Measurements from ENCODE around the gene CCDC27. TPM values are rescaled to one million over a fixed set of nuclear protein-coding genes. Genes with fewer than 3 reads are reported as not detected.

CCDC27 gene
- total RNA-seq, 6 donors from 2014 or later, result not detected

DNA sequence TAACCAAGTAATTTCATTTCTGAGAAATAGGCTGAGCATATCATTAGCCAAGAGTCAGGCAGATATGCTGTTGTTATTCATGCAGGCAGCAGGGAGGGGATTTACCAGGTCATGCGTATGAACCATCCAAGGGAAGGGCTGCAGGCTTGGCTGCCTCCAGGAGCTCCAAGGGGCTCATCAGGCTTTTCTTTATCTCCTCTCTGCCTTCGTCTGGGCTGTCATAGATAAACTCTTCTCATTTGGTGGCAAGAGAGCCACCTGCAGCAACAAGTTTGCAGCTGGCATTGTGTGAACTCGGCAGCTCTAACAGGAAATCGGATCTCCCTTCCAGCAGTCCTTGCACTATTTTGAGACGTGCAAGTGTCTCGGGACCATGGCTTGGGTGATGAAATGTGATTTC is 7.5 kb downstream of the CCDC27 start:
- Histone ChIP-seq H3K9me3 (no peaks in the 10 kb centered on the region), H3K4me3 (no peak overlapping the region), H3K27ac (no peak overlapping the region), H3K4me1 (no peaks in the 10 kb centered on the region), H3K36me3 (no peaks in the 10 kb centered on the region), H3K27me3 (no peaks in the 10 kb centered on the region)
- no peak for TF ChIP-seq POLR2AphosphoS5 (IDR thresholded peaks at IDR 0.05)
- TF ChIP-seq, protein P1, sequence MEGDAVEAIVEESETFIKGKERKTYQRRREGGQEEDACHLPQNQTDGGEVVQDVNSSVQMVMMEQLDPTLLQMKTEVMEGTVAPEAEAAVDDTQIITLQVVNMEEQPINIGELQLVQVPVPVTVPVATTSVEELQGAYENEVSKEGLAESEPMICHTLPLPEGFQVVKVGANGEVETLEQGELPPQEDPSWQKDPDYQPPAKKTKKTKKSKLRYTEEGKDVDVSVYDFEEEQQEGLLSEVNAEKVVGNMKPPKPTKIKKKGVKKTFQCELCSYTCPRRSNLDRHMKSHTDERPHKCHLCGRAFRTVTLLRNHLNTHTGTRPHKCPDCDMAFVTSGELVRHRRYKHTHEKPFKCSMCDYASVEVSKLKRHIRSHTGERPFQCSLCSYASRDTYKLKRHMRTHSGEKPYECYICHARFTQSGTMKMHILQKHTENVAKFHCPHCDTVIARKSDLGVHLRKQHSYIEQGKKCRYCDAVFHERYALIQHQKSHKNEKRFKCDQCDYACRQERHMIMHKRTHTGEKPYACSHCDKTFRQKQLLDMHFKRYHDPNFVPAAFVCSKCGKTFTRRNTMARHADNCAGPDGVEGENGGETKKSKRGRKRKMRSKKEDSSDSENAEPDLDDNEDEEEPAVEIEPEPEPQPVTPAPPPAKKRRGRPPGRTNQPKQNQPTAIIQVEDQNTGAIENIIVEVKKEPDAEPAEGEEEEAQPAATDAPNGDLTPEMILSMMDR (IDR thresholded peaks at IDR 0.05), result no peak
- no peak for TF ChIP-seq POLR2A (IDR thresholded peaks at IDR 0.05)
- no peak for TF ChIP-seq EP300 (IDR thresholded peaks at IDR 0.05)
- DNase-seq, result no peak
- WGBS, 2 donors, result 62 to 68% methylated on average over 6 of the region's 6 CpGs
- ATAC-seq (ENCODE audit: low FRiP score in 2 of 2), result no peak

DNA sequence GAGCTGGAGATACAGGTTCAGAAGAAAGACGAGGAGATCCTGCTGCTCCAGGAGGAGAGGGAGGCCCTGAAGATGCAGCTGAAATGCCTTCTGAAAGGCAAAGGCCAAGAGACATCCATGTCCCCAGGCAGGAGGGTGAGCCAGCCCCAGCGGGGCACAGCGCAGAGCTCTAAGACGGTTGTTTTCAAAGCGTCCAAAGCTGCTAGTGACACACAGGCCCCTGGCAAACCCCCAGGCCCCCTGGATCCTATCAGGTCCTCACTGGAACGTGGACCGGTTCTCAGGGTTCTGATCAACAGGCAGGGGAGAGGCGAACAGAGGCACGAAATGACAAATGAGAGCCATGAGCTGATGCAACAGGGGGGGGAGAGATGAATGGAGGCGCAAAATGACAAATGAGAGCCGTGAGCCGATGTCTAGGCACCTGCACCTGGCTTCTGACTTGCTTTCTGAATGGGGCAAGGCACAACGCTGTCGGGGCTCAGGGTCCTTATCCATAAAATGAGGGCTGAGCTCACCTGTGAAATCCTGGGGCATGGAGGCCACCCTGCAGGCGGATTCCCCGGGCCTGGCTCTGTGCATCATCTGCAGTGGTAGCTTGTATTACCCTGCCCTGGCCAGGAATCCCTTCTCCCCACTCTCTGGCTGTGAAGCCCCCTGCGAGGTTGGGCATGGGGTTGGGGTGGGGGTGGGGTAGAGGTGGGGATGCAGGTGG is 9.2 kb downstream of the CCDC27 start:
- peak in 1 of 2 donors; percentile 28 for ATAC-seq (ENCODE audit: low FRiP score in 2 of 2)
- TF ChIP-seq EP300 (IDR thresholded peaks at IDR 0.05) (no peak), POLR2AphosphoS5 (IDR thresholded peaks at IDR 0.05) (no peak), POLR2A (IDR thresholded peaks at IDR 0.05) (no peak)
- TF ChIP-seq, protein P1 (IDR thresholded peaks at IDR 0.05), result no peak
- Histone ChIP-seq H3K27ac (no peak overlapping the region), H3K36me3 (no peaks in the 10 kb centered on the region), H3K4me1 (no peaks in the 10 kb centered on the region), H3K9me3 (no peaks in the 10 kb centered on the region), H3K4me3 (no peak overlapping the region), H3K27me3 (no peaks in the 10 kb centered on the region)
- DNase-seq, result no peak
- 86 to 89% methylated on average over 14 to 17 of the region's 17 CpGs for WGBS, 2 donors

DNA sequence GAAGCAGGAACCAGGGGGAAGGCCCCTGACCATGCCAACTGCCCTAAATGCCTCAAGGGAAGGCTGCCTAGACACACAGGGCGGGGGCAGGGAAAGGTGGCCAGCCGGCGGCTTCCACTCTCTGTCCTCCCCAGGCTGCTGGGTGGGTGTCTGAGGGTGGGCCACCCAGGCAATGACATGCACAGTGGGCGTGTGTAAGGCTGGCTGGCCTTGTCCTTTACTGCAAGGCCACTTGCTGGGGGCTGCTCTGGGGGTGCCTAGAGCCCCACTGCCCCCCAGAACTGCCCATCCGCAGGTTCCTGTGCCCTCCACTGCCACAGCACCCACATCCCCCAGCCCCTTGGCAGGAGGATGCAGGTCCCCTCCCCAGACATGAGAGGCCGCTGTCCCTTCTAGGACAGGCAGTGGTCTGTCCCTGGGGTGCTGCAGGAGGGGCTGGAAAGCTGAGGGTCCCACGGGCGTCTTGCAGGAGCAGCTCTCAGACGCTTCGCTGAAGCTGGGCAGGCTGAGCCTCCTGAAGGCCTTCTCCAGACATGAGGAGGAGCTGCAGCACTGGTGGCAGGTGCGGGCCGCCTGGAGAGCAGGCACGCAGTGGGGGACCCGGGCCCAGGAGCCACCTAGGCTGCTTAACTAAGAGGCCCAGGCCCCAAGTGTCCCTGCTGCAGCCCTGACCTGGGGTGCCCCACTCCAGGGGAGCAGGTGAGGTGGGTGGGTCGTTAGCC is 10.1 kb downstream of the CCDC27 start:
- Histone ChIP-seq H3K27ac (no peak overlapping the region), H3K4me1 (no peaks in the 10 kb centered on the region), H3K36me3 (no peaks in the 10 kb centered on the region), H3K9me3 (no peaks in the 10 kb centered on the region), H3K4me3 (no peak overlapping the region), H3K27me3 (no peaks in the 10 kb centered on the region)
- TF ChIP-seq POLR2A (IDR thresholded peaks at IDR 0.05) (no peak), POLR2AphosphoS5 (IDR thresholded peaks at IDR 0.05) (no peak), EP300 (IDR thresholded peaks at IDR 0.05) (no peak)
- TF ChIP-seq, protein P1 (IDR thresholded peaks at IDR 0.05), result no peak
- DNase-seq, result peak in 1 of 2 donors; percentile 72
- WGBS, 2 donors, result 74 to 91% methylated on average over 8 of the region's 15 CpGs
- peak in 1 of 2 donors; percentile 42 for ATAC-seq (ENCODE audit: low FRiP score in 2 of 2)

DNA sequence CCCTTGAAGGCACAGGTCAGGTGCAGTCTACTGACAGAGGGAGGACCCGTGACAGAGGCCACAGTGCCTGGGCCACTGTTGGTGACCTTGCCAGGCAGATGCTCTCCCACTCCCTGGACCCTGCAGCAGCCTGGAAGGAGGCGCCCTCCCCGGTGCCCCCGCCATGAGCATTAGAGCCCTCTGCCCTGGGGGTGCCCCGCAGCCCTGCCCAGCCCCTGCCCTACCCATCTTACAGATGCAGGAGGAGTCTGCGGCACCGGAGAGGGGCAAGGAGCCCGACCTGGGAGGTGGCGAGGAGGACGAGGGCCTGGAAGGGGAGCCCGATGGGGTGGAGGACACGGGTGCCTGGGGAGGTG is 10.6 kb downstream of the CCDC27 start:
- DNase-seq, result peak in 1 of 2 donors; percentile 66
- TF ChIP-seq POLR2A (IDR thresholded peaks at IDR 0.05) (no peak), POLR2AphosphoS5 (IDR thresholded peaks at IDR 0.05) (no peak), EP300 (IDR thresholded peaks at IDR 0.05) (no peak)
- TF ChIP-seq, protein P1 (IDR thresholded peaks at IDR 0.05), result no peak

More for the DNA sequence above, 10.6 kb downstream of the CCDC27 start:
- H3K27ac ChIP-seq, result no peak overlapping the region
- H3K9me3 ChIP-seq, result no peaks in the 10 kb centered on the region
- H3K4me3 ChIP-seq, result no peak overlapping the region
- H3K4me1 ChIP-seq, result no peaks in the 10 kb centered on the region
- no peaks in the 10 kb centered on the region for H3K27me3 ChIP-seq
- 73 to 87% methylated on average over 7 to 9 of the region's 12 CpGs for WGBS, 2 donors
- H3K36me3 ChIP-seq, result no peaks in the 10 kb centered on the region
- ATAC-seq (ENCODE audit: low FRiP score in 2 of 2), result peak in 1 of 2 donors; percentile 4
